ENCODE measurements around the gene HEATR9. TPM values are rescaled to one million over a fixed set of nuclear protein-coding genes. Genes with fewer than 3 reads are reported as not detected.

The HEATR9 gene
- total RNA-seq, 1 donor from 2014 or later = not detected

- no peak for DNase-seq (ENCODE audit: extremely low spot score, unreplicated experiment)
- Mint-ChIP-seq H3K4me1 (ENCODE audit: unreplicated experiment) (peaks cover 5% of the 10 kb centered on the region), H3K4me3 (ENCODE audit: unreplicated experiment) (no peak overlapping the region), H3K27me3 (ENCODE audit: unreplicated experiment) (no peaks in the 10 kb centered on the region), H3K36me3 (ENCODE audit: unreplicated experiment) (no peaks in the 10 kb centered on the region), H3K27ac (ENCODE audit: unreplicated experiment) (no peak overlapping the region), H3K9me3 (ENCODE audit: unreplicated experiment) (no peaks in the 10 kb centered on the region)
- TF ChIP-seq CTCF (IDR thresholded peaks at IDR 0.05) = no peak
These were observed 2.5 kb upstream of the HEATR9 start for GRCh38 chr17:35870906-35871819.

GRCh38 chr17:35867574-35867973 lies 1.1 kb downstream of the HEATR9 start:
- H3K27me3 Mint-ChIP-seq (ENCODE audit: unreplicated experiment) = no peaks in the 10 kb centered on the region
- H3K4me3 Mint-ChIP-seq (ENCODE audit: unreplicated experiment) = no peak overlapping the region
- H3K27ac Mint-ChIP-seq (ENCODE audit: unreplicated experiment) = no peak overlapping the region
- no peak for DNase-seq (ENCODE audit: extremely low spot score, unreplicated experiment)
- H3K9me3 Mint-ChIP-seq (ENCODE audit: unreplicated experiment) = no peaks in the 10 kb centered on the region
- H3K4me1 Mint-ChIP-seq (ENCODE audit: unreplicated experiment) = peaks cover 10% of the 10 kb centered on the region
- H3K36me3 Mint-ChIP-seq (ENCODE audit: unreplicated experiment) = peaks cover 1% of the 10 kb centered on the region
- no peak for TF ChIP-seq CTCF (IDR thresholded peaks at IDR 0.05)

- Mint-ChIP-seq H3K9me3 (ENCODE audit: unreplicated experiment) (no peaks in the 10 kb centered on the region), H3K27me3 (ENCODE audit: unreplicated experiment) (no peaks in the 10 kb centered on the region), H3K36me3 (ENCODE audit: unreplicated experiment) (peaks cover 1% of the 10 kb centered on the region), H3K27ac (ENCODE audit: unreplicated experiment) (peak overlapping the region; percentile 63), H3K4me1 (ENCODE audit: unreplicated experiment) (peaks cover 10% of the 10 kb centered on the region), H3K4me3 (ENCODE audit: unreplicated experiment) (no peak overlapping the region)
- TF ChIP-seq CTCF (IDR thresholded peaks at IDR 0.05) = no peak
- no peak for DNase-seq (ENCODE audit: extremely low spot score, unreplicated experiment)
These were observed 2.2 kb downstream of the HEATR9 start for GRCh38 chr17:35866341-35866950.

- no peaks in the 10 kb centered on the region for H3K9me3 Mint-ChIP-seq (ENCODE audit: unreplicated experiment)
- no peak overlapping the region for H3K4me3 Mint-ChIP-seq (ENCODE audit: unreplicated experiment)
- TF ChIP-seq CTCF (IDR thresholded peaks at IDR 0.05) = no peak
- H3K27me3 Mint-ChIP-seq (ENCODE audit: unreplicated experiment) = no peaks in the 10 kb centered on the region
- DNase-seq (ENCODE audit: extremely low spot score, unreplicated experiment) = no peak
- peaks cover 10% of the 10 kb centered on the region for H3K4me1 Mint-ChIP-seq (ENCODE audit: unreplicated experiment)
- no peak overlapping the region for H3K27ac Mint-ChIP-seq (ENCODE audit: unreplicated experiment)
- H3K36me3 Mint-ChIP-seq (ENCODE audit: unreplicated experiment) = peaks cover 1% of the 10 kb centered on the region
These were observed 3.0 kb downstream of the HEATR9 start for GRCh38 chr17:35865412-35866340.

Data from osteocyte (in vitro differentiated cells).